HepG2 (cell line): Measurements from ENCODE around the gene SLC26A3. TPM values are rescaled to one million over a fixed set of nuclear protein-coding genes. Genes with fewer than 3 reads are reported as not detected.

Experiments
- GLI4 ChIP-seq: sonication (generic); formaldehyde crosslinking; IDR thresholded peaks from 2 replicates; pipeline ENCODE4 v1.5.1; 2020; ENCODE audit warnings: missing genetic modification reagents, mild to moderate bottlenecking, moderate library complexity, borderline replicate concordance
- HOXA5 ChIP-seq: sonication (generic); formaldehyde crosslinking; IDR thresholded peaks from 2 replicates; pipeline ENCODE4 v1.4.0; 2020; ENCODE audit warnings: missing genetic modification reagents
- KLF11 ChIP-seq: IDR thresholded peaks from 2 replicates; pipeline ENCODE4 v1.6.1; 2016; ENCODE audit warnings: missing compliant biosample characterization
- MBNL3 ChIP-seq: fragments of 250-450 bp; sonication (Bioruptor Pico); conservative IDR thresholded peaks from 2 replicates; pipeline ENCODE4 v1.8.0; 2022; ENCODE audit warnings: mild to moderate bottlenecking, inconsistent platforms
- SATB2 ChIP-seq: sonication (generic); formaldehyde crosslinking; IDR thresholded peaks from 2 replicates; pipeline ENCODE4 v1.5.0; 2020; ENCODE audit warnings: missing genetic modification reagents
- SRY ChIP-seq: sonication (generic); formaldehyde crosslinking; IDR thresholded peaks from 2 replicates; pipeline ENCODE4 v1.8.0; 2022; ENCODE audit warnings: mild to moderate bottlenecking, missing genetic modification reagents
- STAG1 ChIP-seq: sonication (generic); formaldehyde crosslinking; IDR thresholded peaks from 2 replicates; pipeline ENCODE4 v1.4.0; 2020; ENCODE audit warnings: missing genetic modification reagents
- XBP1 ChIP-seq: sonication (generic); formaldehyde crosslinking; IDR thresholded peaks from 2 replicates; pipeline ENCODE4 v1.5.0; 2020; ENCODE audit warnings: missing genetic modification reagents
- ZFP41 ChIP-seq: sonication (generic); formaldehyde crosslinking; IDR thresholded peaks from 2 replicates; pipeline ENCODE4 v1.4.0; 2020; ENCODE audit warnings: mild to moderate bottlenecking, missing genetic modification reagents, borderline replicate concordance
- ZFP62 ChIP-seq: sonication (generic); formaldehyde crosslinking; IDR thresholded peaks from 2 replicates; pipeline ENCODE4 v1.4.0; 2020; ENCODE audit warnings: missing genetic modification reagents
- ZNF180 ChIP-seq: sonication (generic); formaldehyde crosslinking; IDR thresholded peaks from 2 replicates; pipeline ENCODE4 v1.4.0; 2020; ENCODE audit warnings: low read depth, missing genetic modification reagents, borderline replicate concordance
- ZNF280D ChIP-seq: sonication (generic); formaldehyde crosslinking; IDR thresholded peaks from 2 replicates; pipeline ENCODE4 v1.5.1; 2020; ENCODE audit warnings: mild to moderate bottlenecking, missing genetic modification reagents
- ZNF451 ChIP-seq: sonication (generic); formaldehyde crosslinking; IDR thresholded peaks from 2 replicates; pipeline ENCODE4 v1.5.0; 2020; ENCODE audit warnings: mild to moderate bottlenecking, missing genetic modification reagents
- ZNF543 ChIP-seq: sonication (generic); formaldehyde crosslinking; IDR thresholded peaks from 2 replicates; pipeline ENCODE4 v1.4.0; 2020; ENCODE audit warnings: mild to moderate bottlenecking, missing genetic modification reagents
- ZNF883 ChIP-seq: sonication (generic); formaldehyde crosslinking; IDR thresholded peaks from 2 replicates; pipeline ENCODE4 v1.5.1; 2020; ENCODE audit warnings: mild to moderate bottlenecking, missing genetic modification reagents; ENCODE audit errors: not compliant biosample characterization
- ZSCAN20 ChIP-seq: sonication (generic); formaldehyde crosslinking; IDR thresholded peaks from 2 replicates; pipeline ENCODE4 v1.4.0; 2020; ENCODE audit warnings: missing genetic modification reagents, mild to moderate bottlenecking, borderline replicate concordance
- polyA plus RNA-seq, 8 experiments: library from polyadenylated mRNA; depleted of rRNA in 3 of 8; stranded (reverse) in 7 of 8; unstranded in 1 of 8; fragments of >200 nt; fragmentation: Illumina TruSeq in 4 of 8; extraction: Trizol in 4 of 8; gene quantifications; 2 replicates each; pipeline versions ENCODE4 v1.2.1 to v1.2.3, GENCODE V29; 2011 to 2016; ENCODE audit warnings: low read depth in 4 of 8, missing spikeins in 1 of 8, mixed read lengths in 1 of 8; ENCODE audit not compliant: insufficient read depth in 1 of 8
- total RNA-seq, 5 experiments: library from RNA; depleted of rRNA; stranded (reverse); fragments of >200 nt; fragmentation: Illumina TruSeq; extraction: Trizol; gene quantifications; 2 replicates each; pipeline ENCODE4 v1.2.3, GENCODE V29; 2016; ENCODE audit warnings: low read depth in 1 of 5
- TF ChIP-seq, protein P1 (sequence below): sonication (generic); formaldehyde crosslinking; IDR thresholded peaks from 2 replicates; pipeline ENCODE4 v1.5.1; 2020; ENCODE audit warnings: missing genetic modification reagents, mild to moderate bottlenecking, borderline replicate concordance
- TF ChIP-seq, protein P2 (sequence below): sonication (generic); formaldehyde crosslinking; IDR thresholded peaks from 2 replicates; pipeline ENCODE4 v1.4.0; 2020; ENCODE audit warnings: missing genetic modification reagents, borderline replicate concordance

The SLC26A3 gene
- total and polyA plus RNA-seq, 2 of the 13 experiments (the other 11 are each of a cell fraction or from before 2014, with no cell fraction given): 0.11 to 0.30 TPM

DNA sequence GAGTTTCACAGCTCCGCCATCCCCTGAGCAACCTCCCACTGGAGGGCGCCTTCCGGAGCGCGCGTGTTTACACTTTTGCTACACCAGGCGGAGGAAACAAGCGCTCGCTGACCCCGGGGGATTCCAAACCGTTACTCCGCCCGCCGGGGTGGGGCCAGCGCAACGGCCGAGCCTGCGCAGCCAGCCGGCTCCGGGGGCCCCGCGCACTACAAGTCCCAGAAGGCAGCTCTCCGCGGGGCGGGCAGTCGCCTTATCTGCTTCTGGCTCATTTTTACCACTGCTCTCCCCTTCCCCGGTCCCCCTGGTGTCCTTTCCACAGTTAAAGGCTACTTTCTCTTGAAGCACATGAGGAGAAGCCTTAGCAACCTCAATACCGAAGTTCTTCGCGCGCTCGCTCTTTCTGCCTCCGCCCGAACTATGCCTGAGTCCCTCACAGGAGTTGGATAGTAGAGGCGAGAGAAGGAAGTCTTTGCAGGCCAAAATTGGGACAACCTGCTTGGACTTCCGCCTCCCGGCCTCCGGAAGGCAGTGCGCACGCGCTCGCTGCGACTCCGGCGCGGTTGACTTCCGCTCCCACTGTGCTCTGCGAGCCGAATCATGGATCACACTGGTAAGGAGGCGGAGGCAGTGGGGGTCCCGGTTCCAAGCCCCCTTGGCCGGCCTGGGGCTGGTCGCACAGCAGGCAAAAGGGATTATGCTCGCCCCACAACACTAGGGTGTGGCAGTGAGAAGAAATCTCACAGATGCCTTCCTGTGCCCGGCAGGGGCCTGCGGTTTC is 59.3 kb downstream of the SLC26A3 start, which contains the start of gene CBLL1 (continued):
- no peak for TF ChIP-seq ZNF280D (CRISPR knock-in tag)
- peak; percentile 25; the same call in 1 of the 2 replicates for TF ChIP-seq ZNF451 (CRISPR knock-in tag)
- 0 out of 2 replicates have a peak, but pooled peaks have one; percentile 11 for TF ChIP-seq ZSCAN20 (CRISPR knock-in tag)
- TF ChIP-seq ZFP41 (CRISPR knock-in tag): no peak; the same call in 1 of the 2 replicates
- TF ChIP-seq MBNL3: no peak
- no peak; the same call in 1 of the 2 replicates for TF ChIP-seq SRY (CRISPR knock-in tag)
- TF ChIP-seq, protein P1, sequence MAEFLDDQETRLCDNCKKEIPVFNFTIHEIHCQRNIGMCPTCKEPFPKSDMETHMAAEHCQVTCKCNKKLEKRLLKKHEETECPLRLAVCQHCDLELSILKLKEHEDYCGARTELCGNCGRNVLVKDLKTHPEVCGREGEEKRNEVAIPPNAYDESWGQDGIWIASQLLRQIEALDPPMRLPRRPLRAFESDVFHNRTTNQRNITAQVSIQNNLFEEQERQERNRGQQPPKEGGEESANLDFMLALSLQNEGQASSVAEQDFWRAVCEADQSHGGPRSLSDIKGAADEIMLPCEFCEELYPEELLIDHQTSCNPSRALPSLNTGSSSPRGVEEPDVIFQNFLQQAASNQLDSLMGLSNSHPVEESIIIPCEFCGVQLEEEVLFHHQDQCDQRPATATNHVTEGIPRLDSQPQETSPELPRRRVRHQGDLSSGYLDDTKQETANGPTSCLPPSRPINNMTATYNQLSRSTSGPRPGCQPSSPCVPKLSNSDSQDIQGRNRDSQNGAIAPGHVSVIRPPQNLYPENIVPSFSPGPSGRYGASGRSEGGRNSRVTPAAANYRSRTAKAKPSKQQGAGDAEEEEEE (CRISPR knock-in tag): no peak
- TF ChIP-seq, protein P2, sequence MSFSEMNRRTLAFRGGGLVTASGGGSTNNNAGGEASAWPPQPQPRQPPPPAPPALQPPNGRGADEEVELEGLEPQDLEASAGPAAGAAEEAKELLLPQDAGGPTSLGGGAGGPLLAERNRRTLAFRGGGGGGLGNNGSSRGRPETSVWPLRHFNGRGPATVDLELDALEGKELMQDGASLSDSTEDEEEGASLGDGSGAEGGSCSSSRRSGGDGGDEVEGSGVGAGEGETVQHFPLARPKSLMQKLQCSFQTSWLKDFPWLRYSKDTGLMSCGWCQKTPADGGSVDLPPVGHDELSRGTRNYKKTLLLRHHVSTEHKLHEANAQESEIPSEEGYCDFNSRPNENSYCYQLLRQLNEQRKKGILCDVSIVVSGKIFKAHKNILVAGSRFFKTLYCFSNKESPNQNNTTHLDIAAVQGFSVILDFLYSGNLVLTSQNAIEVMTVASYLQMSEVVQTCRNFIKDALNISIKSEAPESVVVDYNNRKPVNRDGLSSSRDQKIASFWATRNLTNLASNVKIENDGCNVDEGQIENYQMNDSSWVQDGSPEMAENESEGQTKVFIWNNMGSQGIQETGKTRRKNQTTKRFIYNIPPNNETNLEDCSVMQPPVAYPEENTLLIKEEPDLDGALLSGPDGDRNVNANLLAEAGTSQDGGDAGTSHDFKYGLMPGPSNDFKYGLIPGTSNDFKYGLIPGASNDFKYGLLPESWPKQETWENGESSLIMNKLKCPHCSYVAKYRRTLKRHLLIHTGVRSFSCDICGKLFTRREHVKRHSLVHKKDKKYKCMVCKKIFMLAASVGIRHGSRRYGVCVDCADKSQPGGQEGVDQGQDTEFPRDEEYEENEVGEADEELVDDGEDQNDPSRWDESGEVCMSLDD (CRISPR knock-in tag): no peak
- no peak for TF ChIP-seq XBP1 (CRISPR knock-in tag)
- peak; percentile 9; the same call in 1 of the 2 replicates for TF ChIP-seq GLI4 (CRISPR knock-in tag)
- peak; percentile 79 for TF ChIP-seq STAG1 (CRISPR knock-in tag)
- peak; percentile 53 for TF ChIP-seq HOXA5 (CRISPR knock-in tag)
- peak; percentile 70 for TF ChIP-seq ZNF883 (CRISPR knock-in tag)
- 0 out of 2 replicates have a peak, but pooled peaks have one; percentile 61 for TF ChIP-seq KLF11
- TF ChIP-seq ZNF180 (CRISPR knock-in tag): no peak
- no peak for TF ChIP-seq ZNF543
- no peak for TF ChIP-seq ZFP62
- TF ChIP-seq SATB2 (CRISPR knock-in tag): no peak; the same call in 1 of the 2 replicates
